Esophagus muscularis mucosa (tissue), 3 donors: ENCODE results near the gene TJP2.

ENCODE experiments used
- CTCF ChIP-seq, 3 experiments: fragments of 200-600 bp in 2 of 3; fragments of 450-650 bp in 1 of 3; sonication (generic) in 2 of 3; IDR thresholded peaks; one replicate each; pipeline ENCODE4 v1.5.1; 2017 to 2019; ENCODE audit warnings: antibody characterized with exemption in 3 of 3, mild to moderate bottlenecking in 2 of 3, moderate library complexity in 1 of 3
- POLR2A ChIP-seq: fragments of 450-650 bp; IDR thresholded peaks from one replicate; pipeline ENCODE4 v1.6.1; 2017; ENCODE audit warnings: antibody characterized with exemption, moderate library complexity, mild to moderate bottlenecking, low read depth
- POLR2AphosphoS5 ChIP-seq, 2 donors: sonication (generic); formaldehyde crosslinking; IDR thresholded peaks; one replicate each; pipeline ENCODE4 v1.6.1; 2017; ENCODE audit warnings: antibody characterized with exemption in 2 of 2

DNA sequence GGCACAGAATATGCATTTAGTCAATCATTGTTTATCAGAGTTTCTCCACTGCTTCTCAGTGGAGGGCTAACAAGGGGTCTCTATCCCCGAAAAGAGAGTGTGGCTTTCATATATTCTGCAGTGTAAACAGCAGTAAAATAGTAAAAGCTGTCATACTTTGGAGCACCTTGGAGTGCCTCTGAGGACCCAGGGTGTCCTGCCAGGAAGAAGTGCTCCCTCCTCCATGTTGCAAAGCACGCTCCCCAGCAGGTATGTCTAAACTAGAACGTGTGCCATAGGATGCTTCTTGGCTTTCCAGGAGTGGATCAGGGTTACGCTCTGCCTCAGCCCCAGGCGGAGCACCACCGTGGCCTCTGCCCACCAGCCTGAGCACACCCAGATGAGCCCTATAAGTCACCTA lies 8.5 kb upstream of the TJP2 start:
- TF ChIP-seq CTCF (IDR thresholded peaks at IDR 0.05) (no peak), POLR2A (no peak), POLR2AphosphoS5 (IDR thresholded peaks at IDR 0.05) (no peak)
